Chondrocyte (in vitro differentiated cells): ENCODE results near the gene UGDH. TPM values are rescaled to one million over a fixed set of nuclear protein-coding genes. Genes with fewer than 3 reads are reported as not detected.
"Not testable (repeated sequence)": the region's sequence is repeated elsewhere in the genome, so short reads cannot be mapped to it uniquely, and the experiment has no call there.

Experiments
- DNase-seq: peaks from one replicate; pipeline ENCODE4 v3.0.0; 2021; ENCODE audit warnings: mixed read lengths, low spot score
- H3K27ac Mint-ChIP-seq: one replicate; pipeline ENCODE4 v1.8.0; 2021; ENCODE audit warnings: mild to moderate bottlenecking, moderate library complexity, mixed read lengths; ENCODE audit not compliant: unreplicated experiment
- H3K27me3 Mint-ChIP-seq: 2 replicates; pipeline ENCODE4 v1.8.0; 2021; ENCODE audit warnings: low read depth, mixed read lengths
- H3K36me3 Mint-ChIP-seq: 2 replicates; pipeline ENCODE4 v1.8.0; 2021; ENCODE audit warnings: low read depth, mixed read lengths
- H3K4me1 Mint-ChIP-seq: 2 replicates; pipeline ENCODE4 v1.8.0; 2021; ENCODE audit warnings: low read depth, mild to moderate bottlenecking, mixed read lengths
- H3K4me3 Mint-ChIP-seq: one replicate; pipeline ENCODE4 v1.8.0; 2021; ENCODE audit warnings: mild to moderate bottlenecking, moderate library complexity, mixed read lengths; ENCODE audit not compliant: unreplicated experiment
- H3K9me3 Mint-ChIP-seq: 2 replicates; pipeline ENCODE4 v1.8.0; 2021; ENCODE audit warnings: low read depth, mixed read lengths
- CTCF ChIP-seq: fragments of 200-600 bp; sonication (generic); IDR thresholded peaks from 2 replicates; pipeline ENCODE4 v1.5.0; 2021; ENCODE audit warnings: antibody characterized with exemption, mild to moderate bottlenecking, moderate library complexity
- total RNA-seq: library from RNA; stranded (reverse); gene quantifications from 3 replicates; pipeline ENCODE4 v1.2.1, GENCODE V29; 2021

UGDH gene
- total RNA-seq, 1 donor from 2014 or later = 151 TPM

GRCh38 chr4:39466747-39467146 lies 60.5 kb downstream of the UGDH start:
- Mint-ChIP-seq H3K36me3 (peaks cover 4% of the 10 kb centered on the region), H3K27ac (peak overlapping the region; percentile 34), H3K4me3 (no peak overlapping the region), H3K9me3 (no peaks in the 10 kb centered on the region), H3K27me3 (no peaks in the 10 kb centered on the region), H3K4me1 (peaks cover 11% of the 10 kb centered on the region)
- no peak for TF ChIP-seq CTCF
- DNase-seq = no peak

GRCh38 chr4:39464886-39465501 lies 62.2 kb downstream of the UGDH start:
- TF ChIP-seq CTCF = peak; percentile 57
- Mint-ChIP-seq H3K9me3 (no peaks in the 10 kb centered on the region), H3K27ac (peak overlapping the region; percentile 45), H3K27me3 (no peaks in the 10 kb centered on the region), H3K4me3 (no peak overlapping the region), H3K4me1 (peaks cover 16% of the 10 kb centered on the region), H3K36me3 (peaks cover 4% of the 10 kb centered on the region)
- DNase-seq = no peak

- no peak for TF ChIP-seq CTCF
- peaks cover 38% of the 10 kb centered on the region for H3K36me3 Mint-ChIP-seq
- peaks cover 37% of the 10 kb centered on the region for H3K4me1 Mint-ChIP-seq
- H3K9me3 Mint-ChIP-seq = no peaks in the 10 kb centered on the region
- DNase-seq = peak; percentile 95
- no peaks in the 10 kb centered on the region for H3K27me3 Mint-ChIP-seq
- peak within 1 kb of the TSS; percentile 98 for H3K4me3 Mint-ChIP-seq
- peak within 1 kb of the TSS; percentile 100 for H3K27ac Mint-ChIP-seq
Measured at GRCh38 chr4:39458505-39459300, 68.5 kb downstream of the UGDH start, which contains the start of the genes LIAS and RPL9. Gene LIAS (plus strand): TSS chr4:39459056. CDS start chr4:39459118, 62 bp downstream. Gene RPL9 (minus strand): TSS chr4:39458922. CDS start chr4:39458439, 483 bp downstream.

- peaks cover 37% of the 10 kb centered on the region for H3K4me1 Mint-ChIP-seq
- H3K36me3 Mint-ChIP-seq = peaks cover 42% of the 10 kb centered on the region
- H3K9me3 Mint-ChIP-seq, DNase-seq, H3K27me3 Mint-ChIP-seq: not testable (repeated sequence)
- peak overlapping the region; percentile 100 for H3K27ac Mint-ChIP-seq
- peak overlapping the region; percentile 98 for H3K4me3 Mint-ChIP-seq
Measured at GRCh38 chr4:39458161-39458504, 69.1 kb downstream of the UGDH start.

GRCh38 chr4:39456946-39457763 lies 70.1 kb downstream of the UGDH start:
- Mint-ChIP-seq H3K4me1 (peaks cover 37% of the 10 kb centered on the region), H3K4me3 (peak overlapping the region; percentile 98), H3K27ac (peak overlapping the region; percentile 100), H3K36me3 (peaks cover 51% of the 10 kb centered on the region), H3K27me3 (no peaks in the 10 kb centered on the region), H3K9me3 (no peaks in the 10 kb centered on the region)
- DNase-seq = no peak
- TF ChIP-seq CTCF = no peak
